IMR-90 (cell line): ENCODE results near the gene GALNT9.

ENCODE experiments used
- CEBPB ChIP-seq: IDR thresholded peaks from 2 replicates; pipeline ENCODE4 v1.6.1; 2012; ENCODE audit warnings: low read depth, low read length, improper control_type of control experiment
- FOS ChIP-seq: fragments of 150-350 bp; IDR thresholded peaks from 2 replicates; pipeline ENCODE4 v1.6.1; 2016; ENCODE audit warnings: low read depth, low read length
- MAFK ChIP-seq: IDR thresholded peaks from 2 replicates; pipeline ENCODE4 v1.6.1; 2012; ENCODE audit warnings: low read depth, low read length, improper control_type of control experiment
- MAZ ChIP-seq: IDR thresholded peaks from 2 replicates; pipeline ENCODE4 v1.6.1; 2012; ENCODE audit warnings: low read depth, mild to moderate bottlenecking, low read length, improper control_type of control experiment, moderate library complexity, borderline replicate concordance
- MXI1 ChIP-seq: IDR thresholded peaks from 2 replicates; pipeline ENCODE4 v1.6.1; 2012; ENCODE audit warnings: low read depth, mild to moderate bottlenecking, low read length, moderate library complexity, borderline replicate concordance
- POLR2A ChIP-seq: IDR thresholded peaks from 2 replicates; pipeline ENCODE4 v1.6.1; 2012; ENCODE audit warnings: mild to moderate bottlenecking, low read depth, low read length
- RAD21 ChIP-seq: IDR thresholded peaks from 2 replicates; pipeline ENCODE4 v1.6.1; 2012; ENCODE audit warnings: low read length, improper control_type of control experiment
- RCOR1 ChIP-seq: IDR thresholded peaks from 2 replicates; pipeline ENCODE4 v1.6.1; 2012; ENCODE audit warnings: mild to moderate bottlenecking, low read length, improper control_type of control experiment; ENCODE audit not compliant: insufficient replicate concordance
- RFX5 ChIP-seq: IDR thresholded peaks from 2 replicates; pipeline ENCODE4 v1.8.0; 2012; ENCODE audit warnings: low read depth, mild to moderate bottlenecking, low read length, moderate library complexity
- SMC3 ChIP-seq: fragments of 150-350 bp; IDR thresholded peaks from 2 replicates; pipeline ENCODE4 v1.6.1; 2016; ENCODE audit warnings: low read depth, mild to moderate bottlenecking, antibody characterized with exemption, low read length, moderate library complexity
- TF ChIP-seq, protein P1 (sequence below): conservative IDR thresholded peaks from 2 replicates; pipeline ENCODE4 v1.5.1; 2012; ENCODE audit warnings: mild to moderate bottlenecking, low read depth, low read length, improper control_type of control experiment
- TF ChIP-seq, protein P2 (sequence below): fragments of 150-350 bp; IDR thresholded peaks from 2 replicates; pipeline ENCODE4 v1.6.1; 2016; ENCODE audit warnings: low read depth, mild to moderate bottlenecking, low read length, moderate library complexity, borderline replicate concordance

- TF ChIP-seq, protein P1, sequence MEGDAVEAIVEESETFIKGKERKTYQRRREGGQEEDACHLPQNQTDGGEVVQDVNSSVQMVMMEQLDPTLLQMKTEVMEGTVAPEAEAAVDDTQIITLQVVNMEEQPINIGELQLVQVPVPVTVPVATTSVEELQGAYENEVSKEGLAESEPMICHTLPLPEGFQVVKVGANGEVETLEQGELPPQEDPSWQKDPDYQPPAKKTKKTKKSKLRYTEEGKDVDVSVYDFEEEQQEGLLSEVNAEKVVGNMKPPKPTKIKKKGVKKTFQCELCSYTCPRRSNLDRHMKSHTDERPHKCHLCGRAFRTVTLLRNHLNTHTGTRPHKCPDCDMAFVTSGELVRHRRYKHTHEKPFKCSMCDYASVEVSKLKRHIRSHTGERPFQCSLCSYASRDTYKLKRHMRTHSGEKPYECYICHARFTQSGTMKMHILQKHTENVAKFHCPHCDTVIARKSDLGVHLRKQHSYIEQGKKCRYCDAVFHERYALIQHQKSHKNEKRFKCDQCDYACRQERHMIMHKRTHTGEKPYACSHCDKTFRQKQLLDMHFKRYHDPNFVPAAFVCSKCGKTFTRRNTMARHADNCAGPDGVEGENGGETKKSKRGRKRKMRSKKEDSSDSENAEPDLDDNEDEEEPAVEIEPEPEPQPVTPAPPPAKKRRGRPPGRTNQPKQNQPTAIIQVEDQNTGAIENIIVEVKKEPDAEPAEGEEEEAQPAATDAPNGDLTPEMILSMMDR, result no peak
- TF ChIP-seq POLR2A (no peak), RAD21 (no peak), MAZ (no peak), SMC3 (no peak), MAFK (no peak), FOS (no peak), RCOR1 (no peak), RFX5 (no peak), CEBPB (no peak), MXI1 (no peak)
- TF ChIP-seq, protein P2, sequence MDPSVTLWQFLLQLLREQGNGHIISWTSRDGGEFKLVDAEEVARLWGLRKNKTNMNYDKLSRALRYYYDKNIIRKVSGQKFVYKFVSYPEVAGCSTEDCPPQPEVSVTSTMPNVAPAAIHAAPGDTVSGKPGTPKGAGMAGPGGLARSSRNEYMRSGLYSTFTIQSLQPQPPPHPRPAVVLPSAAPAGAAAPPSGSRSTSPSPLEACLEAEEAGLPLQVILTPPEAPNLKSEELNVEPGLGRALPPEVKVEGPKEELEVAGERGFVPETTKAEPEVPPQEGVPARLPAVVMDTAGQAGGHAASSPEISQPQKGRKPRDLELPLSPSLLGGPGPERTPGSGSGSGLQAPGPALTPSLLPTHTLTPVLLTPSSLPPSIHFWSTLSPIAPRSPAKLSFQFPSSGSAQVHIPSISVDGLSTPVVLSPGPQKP, result no peak
These were observed 58.9 kb downstream of the GALNT9 start for GRCh38 chr12:132270516-132270915.
